Non-pigmented ciliary epithelial cell (primary cell): ENCODE data around the gene SEZ6.
A peak's percentile ranks its signal among the peaks of the same experiment; 100 is the strongest.

Experiments
- DNase-seq: peaks from one replicate; pipeline ENCODE4 v3.0.0-alpha.2; 2010; ENCODE audit warnings: low read depth

The SEZ6 gene

GRCh38 chr17:28953444-28954118, 52.3 kb downstream of the SEZ6 start:
- DNase-seq: no peak

GRCh38 chr17:28951991-28952975, 53.5 kb downstream of the SEZ6 start:
- peak; percentile 99 for DNase-seq

- DNase-seq: peak; percentile 100
Observed at GRCh38 chr17:28951428-28951990, 54.3 kb downstream of the SEZ6 start, which contains the start of gene PHF12. TSS of gene PHF12 (minus strand) at chr17:28951518. CDS start at chr17:28950960, 558 bp downstream.

GRCh38 chr17:28950752-28951427, 54.9 kb downstream of the SEZ6 start:
- DNase-seq: no peak

- DNase-seq: no peak
Observed at GRCh38 chr17:28950017-28950751, 55.6 kb downstream of the SEZ6 start.

- DNase-seq: no peak
Observed at GRCh38 chr17:28949185-28950016, 56.4 kb downstream of the SEZ6 start.

- no peak for DNase-seq
Observed at GRCh38 chr17:28948873-28949184, 57.0 kb downstream of the SEZ6 start.

- DNase-seq: no peak
Observed at GRCh38 chr17:28948342-28948741, 57.5 kb downstream of the SEZ6 start.

- no peak for DNase-seq
Observed at GRCh38 chr17:28947639-28948038, 58.2 kb downstream of the SEZ6 start.

- DNase-seq: peak; percentile 49
Observed at GRCh38 chr17:28946239-28946638, 59.6 kb downstream of the SEZ6 start.

GRCh38 chr17:28944862-28945741, 60.7 kb downstream of the SEZ6 start:
- DNase-seq: no peak

- no peak for DNase-seq
Observed at GRCh38 chr17:28944343-28944742, 61.5 kb downstream of the SEZ6 start.

- DNase-seq: no peak
Observed at GRCh38 chr17:28942925-28943324, 62.9 kb downstream of the SEZ6 start.

GRCh38 chr17:28941251-28941650, 64.6 kb downstream of the SEZ6 start:
- DNase-seq: no peak

GRCh38 chr17:28940675-28941074, 65.2 kb downstream of the SEZ6 start:
- DNase-seq: no peak

GRCh38 chr17:28940142-28940541, 65.7 kb downstream of the SEZ6 start:
- no peak for DNase-seq

- no peak for DNase-seq
Observed at GRCh38 chr17:28938552-28938951, 67.3 kb downstream of the SEZ6 start.

- DNase-seq: no peak
Observed at GRCh38 chr17:28937044-28937729, 68.6 kb downstream of the SEZ6 start.
